Measurements from ENCODE around the gene DDA1. TPM values are rescaled to one million over a fixed set of nuclear protein-coding genes. Genes with fewer than 3 reads are reported as not detected.
A peak's percentile ranks its signal among the peaks of the same experiment; 100 is the strongest.

DDA1 gene
- total and polyA plus RNA-seq, 2 experiments from 2014 or later: 43.1 to 60.0 TPM

DNA sequence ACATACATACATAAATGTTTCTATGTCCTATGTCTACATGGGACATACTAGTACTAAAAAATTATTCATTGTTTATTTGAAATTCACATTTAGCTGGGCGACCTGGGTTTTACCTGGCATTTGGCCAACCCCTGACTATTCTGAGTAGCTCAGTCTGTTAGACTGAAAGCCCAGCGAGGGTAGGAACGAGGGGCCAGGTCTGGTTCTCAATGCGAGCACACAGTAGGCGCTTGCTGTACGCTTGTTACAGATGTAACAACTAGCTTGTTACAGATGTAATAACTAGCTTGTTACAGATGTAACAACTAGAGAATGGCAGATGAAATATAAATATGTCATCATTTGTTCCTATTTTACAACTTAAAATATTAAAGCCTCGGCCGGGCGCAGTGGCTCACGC, 26.2 kb downstream of the DDA1 start:
- Histone ChIP-seq H3K4me3 (no peak overlapping the region), H4K20me1 (ENCODE audit: insufficient read depth, poor library complexity, severe bottlenecking) (no peaks in the 10 kb centered on the region), H3K27ac (no peak overlapping the region), H3K27me3 (no peaks in the 10 kb centered on the region), H3K9me3 (ENCODE audit: low read depth) (no peaks in the 10 kb centered on the region), H3K4me2 (peak overlapping the region; percentile 90), H2AFZ (peak overlapping the region; percentile 72), H3K9me2 (replicated peaks; ENCODE audit: insufficient read depth) (no peaks in the 10 kb centered on the region), H3K36me3 (replicated peaks; ENCODE audit: insufficient read depth, low read depth) (no peaks in the 10 kb centered on the region), H3K4me1 (ENCODE audit: insufficient read depth) (peaks cover 16% of the 10 kb centered on the region), H3K79me2 (peaks cover 17% of the 10 kb centered on the region)
- 81% methylated on average over 10 of the region's 10 CpGs for WGBS (ENCODE audit: low lambda C conversion rate, missing lambda C conversion rate)
- TF ChIP-seq, protein P1, sequence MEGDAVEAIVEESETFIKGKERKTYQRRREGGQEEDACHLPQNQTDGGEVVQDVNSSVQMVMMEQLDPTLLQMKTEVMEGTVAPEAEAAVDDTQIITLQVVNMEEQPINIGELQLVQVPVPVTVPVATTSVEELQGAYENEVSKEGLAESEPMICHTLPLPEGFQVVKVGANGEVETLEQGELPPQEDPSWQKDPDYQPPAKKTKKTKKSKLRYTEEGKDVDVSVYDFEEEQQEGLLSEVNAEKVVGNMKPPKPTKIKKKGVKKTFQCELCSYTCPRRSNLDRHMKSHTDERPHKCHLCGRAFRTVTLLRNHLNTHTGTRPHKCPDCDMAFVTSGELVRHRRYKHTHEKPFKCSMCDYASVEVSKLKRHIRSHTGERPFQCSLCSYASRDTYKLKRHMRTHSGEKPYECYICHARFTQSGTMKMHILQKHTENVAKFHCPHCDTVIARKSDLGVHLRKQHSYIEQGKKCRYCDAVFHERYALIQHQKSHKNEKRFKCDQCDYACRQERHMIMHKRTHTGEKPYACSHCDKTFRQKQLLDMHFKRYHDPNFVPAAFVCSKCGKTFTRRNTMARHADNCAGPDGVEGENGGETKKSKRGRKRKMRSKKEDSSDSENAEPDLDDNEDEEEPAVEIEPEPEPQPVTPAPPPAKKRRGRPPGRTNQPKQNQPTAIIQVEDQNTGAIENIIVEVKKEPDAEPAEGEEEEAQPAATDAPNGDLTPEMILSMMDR (IDR thresholded peaks at IDR 0.05; ENCODE audit: poor library complexity): no peak
- peak; percentile 27 for DNase-seq (ENCODE audit: low spot score)

GRCh38 chr19:17336872-17337674, 27.7 kb downstream of the DDA1 start, which contains the start of gene GTPBP3:
Gene GTPBP3, plus strand, starts transcription at chr19:17337553. Its CDS starts 59 bp downstream, at chr19:17337612.
- H3K4me3 ChIP-seq: peak within 1 kb of the TSS; percentile 92
- peak within 1 kb of the TSS; percentile 91 for H2AFZ ChIP-seq
- no peaks in the 10 kb centered on the region for H3K9me2 ChIP-seq (replicated peaks; ENCODE audit: insufficient read depth)
- H3K27me3 ChIP-seq: no peaks in the 10 kb centered on the region
- no peaks in the 10 kb centered on the region for H3K9me3 ChIP-seq (ENCODE audit: low read depth)
- no peaks in the 10 kb centered on the region for H3K36me3 ChIP-seq (replicated peaks; ENCODE audit: insufficient read depth, low read depth)
- peaks cover 16% of the 10 kb centered on the region for H3K4me1 ChIP-seq (ENCODE audit: insufficient read depth)
- TF ChIP-seq, protein P1 (IDR thresholded peaks at IDR 0.05; ENCODE audit: poor library complexity): no peak
- TF ChIP-seq EZH2 (IDR thresholded peaks at IDR 0.05; ENCODE audit: borderline replicate concordance): no peak
- no peak for TF ChIP-seq EZH2phosphoT487 (IDR thresholded peaks at IDR 0.05; ENCODE audit: low read depth, severe bottlenecking, unreplicated experiment)
- peaks cover 17% of the 10 kb centered on the region for H3K79me2 ChIP-seq
- H3K4me2 ChIP-seq: peak within 1 kb of the TSS; percentile 91
- no peaks in the 10 kb centered on the region for H4K20me1 ChIP-seq (ENCODE audit: insufficient read depth, poor library complexity, severe bottlenecking)
- peak; percentile 98 for DNase-seq (ENCODE audit: low spot score)
- under 1% methylated on average over 41 of the region's 41 CpGs for WGBS (ENCODE audit: low lambda C conversion rate, missing lambda C conversion rate)
- H3K27ac ChIP-seq: peak within 1 kb of the TSS; percentile 96

DNA sequence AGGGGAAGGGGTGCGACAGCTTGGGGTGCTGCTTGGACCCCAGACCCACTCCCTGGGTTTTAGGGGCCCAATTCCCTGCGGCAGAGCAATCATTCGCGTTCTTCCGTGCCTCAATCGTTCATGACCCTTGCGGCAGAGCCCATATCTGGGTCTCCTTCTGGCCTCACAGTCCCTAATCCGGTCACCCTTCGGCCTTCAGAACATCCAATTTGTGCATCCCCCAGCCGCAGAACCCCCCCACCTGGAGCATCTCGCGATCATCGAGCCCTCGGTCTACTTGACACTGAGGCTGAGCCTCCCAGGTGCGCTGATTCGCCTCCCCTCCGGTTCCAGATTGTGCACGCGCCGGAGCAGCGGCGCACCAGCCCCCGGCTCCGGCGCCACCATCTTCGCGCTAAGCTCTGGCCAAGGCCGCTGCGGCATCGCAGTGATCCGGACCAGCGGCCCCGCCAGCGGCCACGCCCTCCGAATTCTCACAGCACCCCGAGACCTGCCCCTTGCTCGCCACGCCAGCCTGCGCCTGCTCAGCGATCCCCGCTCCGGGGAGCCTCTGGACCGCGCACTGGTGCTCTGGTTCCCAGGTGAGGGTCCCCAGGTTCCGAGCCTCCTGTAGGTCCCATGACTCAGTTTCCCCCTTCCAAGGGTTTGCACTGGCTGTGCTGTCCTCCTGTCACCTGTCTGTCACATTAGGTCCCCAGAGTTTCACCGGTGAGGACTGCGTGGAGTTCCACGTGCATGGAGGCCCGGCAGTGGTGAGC, 28.5 kb downstream of the DDA1 start:
- no peaks in the 10 kb centered on the region for H4K20me1 ChIP-seq (ENCODE audit: insufficient read depth, poor library complexity, severe bottlenecking)
- 13% methylated on average over 40 of the region's 50 CpGs for WGBS (ENCODE audit: low lambda C conversion rate, missing lambda C conversion rate)
- H3K4me1 ChIP-seq (ENCODE audit: insufficient read depth): peaks cover 16% of the 10 kb centered on the region
- H3K36me3 ChIP-seq (replicated peaks; ENCODE audit: insufficient read depth, low read depth): no peaks in the 10 kb centered on the region
- no peaks in the 10 kb centered on the region for H3K9me3 ChIP-seq (ENCODE audit: low read depth)
- no peak for DNase-seq (ENCODE audit: low spot score)
- no peaks in the 10 kb centered on the region for H3K27me3 ChIP-seq
- TF ChIP-seq, protein P1 (IDR thresholded peaks at IDR 0.05; ENCODE audit: poor library complexity): no peak
- no peak for TF ChIP-seq EZH2phosphoT487 (IDR thresholded peaks at IDR 0.05; ENCODE audit: low read depth, severe bottlenecking, unreplicated experiment)
- no peak for TF ChIP-seq EZH2 (IDR thresholded peaks at IDR 0.05; ENCODE audit: borderline replicate concordance)
- H2AFZ ChIP-seq: peak overlapping the region; percentile 51
- peaks cover 17% of the 10 kb centered on the region for H3K79me2 ChIP-seq
- peak overlapping the region; percentile 91 for H3K4me2 ChIP-seq
- no peak overlapping the region for H3K27ac ChIP-seq
- H3K9me2 ChIP-seq (replicated peaks; ENCODE audit: insufficient read depth): no peaks in the 10 kb centered on the region
- peak overlapping the region; percentile 33 for H3K4me3 ChIP-seq

Data from hepatocyte (in vitro differentiated cells).